ENCODE results near the gene CNTROB.
"Not testable (repeated sequence)": the region's sequence is repeated elsewhere in the genome, so short reads cannot be mapped to it uniquely, and the experiment has no call there.

The CNTROB gene

DNA sequence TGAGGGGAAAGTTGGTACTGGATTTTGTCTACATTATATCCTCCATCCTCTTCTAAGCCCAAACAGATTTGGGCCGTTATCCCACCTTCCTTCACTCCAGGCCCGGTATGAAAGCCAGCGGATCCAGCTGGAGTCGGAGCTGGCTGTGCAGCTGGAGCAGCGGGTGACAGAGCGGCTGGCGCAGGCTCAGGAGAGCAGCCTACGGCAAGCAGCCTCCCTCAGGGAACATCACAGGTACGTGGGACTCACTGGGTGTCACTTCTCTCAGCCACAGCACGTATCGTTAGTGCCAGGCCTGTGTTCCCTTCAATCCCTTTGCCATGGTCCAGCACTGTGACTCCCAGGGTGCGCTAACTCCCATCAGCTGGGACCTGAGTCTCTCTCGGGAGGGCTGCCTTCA is 11.3 kb downstream of the CNTROB start:
- DNase-seq (ENCODE audit: low read depth), result no peak

DNA sequence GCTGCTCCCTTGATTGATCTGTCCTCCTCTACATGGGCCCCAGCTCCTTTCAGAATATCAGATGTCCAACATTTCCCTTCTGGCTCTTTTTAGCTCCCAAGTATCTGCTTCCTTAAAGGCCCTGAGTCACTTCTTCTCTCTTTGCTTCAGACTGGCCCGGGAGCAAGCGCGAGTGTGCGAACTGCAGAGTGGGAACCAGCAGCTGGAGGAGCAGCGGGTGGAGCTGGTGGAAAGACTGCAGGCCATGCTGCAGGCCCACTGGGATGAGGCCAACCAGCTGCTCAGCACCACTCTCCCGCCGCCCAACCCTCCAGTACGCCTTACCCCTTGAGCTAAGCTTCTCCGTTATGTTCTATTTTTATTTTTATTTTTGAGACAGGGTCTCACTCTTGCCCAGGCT is 12.3 kb downstream of the CNTROB start:
- DNase-seq (ENCODE audit: low read depth), result no peak

DNA sequence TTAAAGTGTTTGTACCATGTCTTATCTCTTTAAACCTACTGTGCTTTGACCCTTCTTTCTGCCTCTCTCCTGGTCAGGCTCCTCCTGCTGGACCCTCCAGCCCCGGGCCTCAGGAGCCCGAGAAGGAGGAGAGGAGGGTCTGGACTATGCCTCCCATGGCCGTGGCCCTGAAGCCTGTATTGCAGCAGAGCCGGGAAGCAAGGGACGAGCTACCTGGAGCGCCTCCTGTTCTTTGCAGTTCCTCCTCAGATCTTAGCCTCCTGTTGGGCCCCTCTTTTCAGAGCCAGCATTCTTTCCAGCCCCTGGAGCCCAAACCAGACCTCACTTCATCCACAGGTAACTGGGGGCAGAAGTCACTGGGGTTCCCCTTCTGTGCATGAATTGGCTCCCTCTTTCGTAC is 13.6 kb downstream of the CNTROB start:
- no peak for DNase-seq (ENCODE audit: low read depth)

DNA sequence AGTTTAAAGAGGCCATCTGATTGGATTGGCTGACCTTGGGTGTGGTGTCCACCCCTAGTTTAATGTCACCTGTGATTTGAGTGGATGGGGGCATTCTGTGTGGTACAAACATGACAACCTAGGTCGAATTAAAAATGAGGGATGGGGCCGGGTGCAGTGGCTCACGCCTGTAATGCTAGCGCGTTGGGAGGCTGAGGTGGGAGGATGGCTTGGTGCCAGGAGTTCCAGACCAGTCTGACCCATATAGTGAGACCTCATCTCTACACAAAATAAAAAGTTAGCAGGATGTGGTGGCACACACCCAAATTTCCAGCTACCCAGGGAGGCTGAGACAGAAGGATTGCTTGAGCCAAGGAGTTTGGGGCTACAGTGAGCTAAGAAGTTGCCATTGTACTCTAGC is 14.4 kb downstream of the CNTROB start:
- no peak for DNase-seq (ENCODE audit: low read depth)

DNA sequence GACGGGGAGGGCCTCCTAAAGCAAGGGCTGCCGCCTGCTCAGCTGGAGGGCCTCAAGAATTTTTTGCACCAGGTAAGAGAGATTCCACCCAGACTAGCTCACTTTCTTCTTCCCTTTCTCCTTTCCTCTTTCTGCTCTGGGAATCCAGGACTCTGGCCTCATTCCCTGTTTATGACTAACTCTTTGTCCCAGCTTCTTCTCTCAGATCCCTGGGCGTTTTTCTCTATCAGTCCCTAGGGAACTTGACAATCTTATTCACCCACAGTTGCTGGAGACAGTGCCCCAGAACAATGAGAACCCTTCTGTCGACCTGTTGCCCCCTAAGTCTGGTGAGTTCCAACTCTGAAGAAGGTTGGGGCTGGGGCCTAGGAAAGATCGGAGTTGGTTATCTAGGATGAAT is 15.6 kb downstream of the CNTROB start:
- no peak for DNase-seq (ENCODE audit: low read depth)

DNA sequence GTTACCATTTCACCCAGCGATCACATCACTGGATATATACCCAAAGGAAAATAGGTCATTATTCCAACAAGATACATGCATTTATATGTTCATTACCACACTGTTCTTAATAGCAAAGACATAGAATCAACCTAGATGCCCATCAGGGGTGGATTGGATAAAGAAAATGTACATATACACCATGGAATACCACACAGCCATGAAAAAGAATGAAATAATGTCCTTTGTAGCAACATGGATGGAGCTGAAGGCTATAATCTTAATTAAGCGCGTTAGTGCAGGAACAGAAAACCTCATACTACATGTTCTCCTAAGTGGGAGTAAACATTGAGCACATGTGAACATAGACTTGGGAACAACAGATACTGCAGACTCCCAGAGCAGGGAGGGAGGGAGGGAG is 18.6 kb downstream of the CNTROB start:
- DNase-seq (ENCODE audit: low read depth), result no peak

DNA sequence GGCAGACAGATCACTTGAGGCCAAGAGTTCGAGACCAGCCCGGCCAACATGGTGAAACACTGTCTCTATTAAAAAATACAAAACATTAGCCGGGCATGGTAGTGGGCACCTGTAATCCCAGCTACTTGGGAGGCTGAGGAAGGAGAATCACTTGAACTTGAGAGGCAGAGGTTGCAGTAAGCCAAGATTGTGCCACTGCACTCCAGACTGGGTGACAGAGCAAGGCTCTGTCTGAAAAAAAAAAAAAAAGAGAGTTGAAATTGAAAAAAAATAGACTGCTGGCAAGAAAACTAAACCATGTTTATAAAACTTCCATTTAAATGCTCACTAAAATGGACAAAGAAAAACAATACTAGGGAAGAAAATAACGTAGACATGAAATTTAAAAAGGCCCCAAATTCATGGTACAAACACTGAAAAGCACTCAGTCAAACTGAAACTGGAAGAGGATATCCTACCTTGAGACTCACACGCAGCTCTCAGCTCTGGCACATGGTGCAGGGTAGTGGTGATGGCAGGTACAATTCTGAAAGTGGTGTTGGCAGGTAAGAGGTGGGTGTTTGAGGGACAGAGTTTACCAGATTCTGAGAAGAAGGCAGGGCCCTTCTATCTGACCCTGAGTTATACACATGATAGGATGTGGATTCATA is 19.3 kb downstream of the CNTROB start:
- DNase-seq (ENCODE audit: low read depth), result no peak

DNA sequence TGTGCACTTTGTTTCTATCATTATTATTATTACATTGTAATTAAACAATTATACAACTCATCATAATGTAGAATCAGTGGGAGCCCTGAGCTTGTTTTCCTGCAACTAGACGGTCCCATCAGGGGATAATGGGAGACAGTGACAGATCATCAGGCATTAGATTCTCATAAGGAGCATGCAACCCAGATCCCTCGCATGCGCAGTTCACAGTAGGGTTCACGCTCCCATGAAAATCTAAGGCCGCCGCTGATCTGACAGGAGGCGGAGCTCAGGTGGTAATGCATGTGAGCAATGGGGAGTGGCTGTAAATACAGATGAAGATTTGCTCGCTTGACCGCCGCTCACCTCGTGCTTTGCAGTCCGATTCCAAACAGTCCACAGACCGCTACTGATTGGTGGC is 21.3 kb downstream of the CNTROB start:
- DNase-seq (ENCODE audit: low read depth), result not testable (repeated sequence)

DNA sequence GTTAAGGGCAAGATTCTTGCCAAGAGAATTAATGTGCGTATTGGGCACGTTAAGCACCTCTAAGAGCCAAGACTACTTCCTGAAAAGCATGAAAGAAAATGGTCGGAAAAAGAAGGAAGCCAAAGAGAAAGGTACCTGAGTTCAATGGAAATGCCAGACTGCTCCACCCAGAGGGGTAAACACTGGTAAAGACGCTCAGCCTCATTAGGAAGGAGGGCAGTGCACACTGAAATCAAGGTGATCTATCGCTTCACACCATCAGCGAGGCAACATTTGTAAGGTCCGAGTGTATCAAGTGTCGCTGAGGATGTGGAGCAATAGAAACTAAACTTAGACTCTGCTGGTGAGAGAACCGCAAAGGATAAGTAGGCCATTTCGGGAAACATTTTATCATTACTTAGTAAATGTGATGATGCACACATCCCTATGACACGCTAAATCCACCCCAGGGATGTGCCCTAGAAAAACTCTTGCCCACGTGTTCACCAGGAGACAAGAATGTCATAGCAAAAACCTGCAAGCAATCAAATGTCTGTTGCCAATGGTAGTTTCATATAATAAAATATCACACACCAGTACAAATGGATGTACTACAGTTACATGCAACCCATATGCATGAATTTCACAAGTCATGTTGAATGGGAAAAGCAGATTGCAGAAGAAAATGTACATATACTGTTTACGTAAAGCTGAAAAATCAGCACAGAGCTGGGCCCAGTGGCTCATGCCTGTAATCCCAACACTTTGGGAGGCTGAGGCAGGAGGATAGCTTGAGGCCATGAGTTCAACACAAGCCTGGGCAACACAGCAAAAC is 23.6 kb downstream of the CNTROB start:
- no peak for DNase-seq (ENCODE audit: low read depth)

DNA sequence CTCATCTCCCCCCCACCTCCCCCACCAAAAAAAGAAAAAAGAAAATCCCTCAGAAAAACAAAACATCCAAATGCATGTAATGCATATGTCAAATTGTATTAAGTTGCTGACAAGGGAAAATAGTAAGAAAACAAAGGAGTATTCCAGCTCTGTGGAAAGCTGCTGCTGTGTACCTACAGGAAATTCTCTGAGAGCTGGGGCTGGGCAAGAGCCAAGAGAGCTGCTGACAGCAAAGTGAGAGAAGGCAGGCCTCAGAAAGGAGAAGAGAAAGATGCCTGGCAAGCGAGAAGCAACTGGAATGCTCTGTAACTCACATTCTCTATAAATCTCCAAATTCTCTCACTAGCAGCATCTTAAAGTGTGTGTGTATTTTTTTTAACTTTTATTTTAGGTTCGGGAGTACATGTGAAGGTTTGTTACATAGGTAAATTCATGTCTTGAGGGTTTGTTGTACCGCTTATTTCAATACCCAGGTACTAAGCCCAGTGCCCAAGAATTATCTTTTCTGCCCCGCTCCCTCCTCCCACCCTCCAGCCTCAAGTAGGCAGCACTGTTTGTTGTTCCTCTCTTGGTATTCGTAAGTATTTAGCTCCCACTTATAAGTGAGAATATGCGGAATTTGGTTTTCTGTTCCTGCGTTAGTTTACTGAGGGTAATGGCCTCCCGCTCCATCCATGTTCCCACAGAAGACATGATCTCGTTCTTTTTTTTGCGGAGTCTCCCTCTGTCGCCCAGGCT is 24.4 kb downstream of the CNTROB start:
- no peak for DNase-seq (ENCODE audit: low read depth)

DNA sequence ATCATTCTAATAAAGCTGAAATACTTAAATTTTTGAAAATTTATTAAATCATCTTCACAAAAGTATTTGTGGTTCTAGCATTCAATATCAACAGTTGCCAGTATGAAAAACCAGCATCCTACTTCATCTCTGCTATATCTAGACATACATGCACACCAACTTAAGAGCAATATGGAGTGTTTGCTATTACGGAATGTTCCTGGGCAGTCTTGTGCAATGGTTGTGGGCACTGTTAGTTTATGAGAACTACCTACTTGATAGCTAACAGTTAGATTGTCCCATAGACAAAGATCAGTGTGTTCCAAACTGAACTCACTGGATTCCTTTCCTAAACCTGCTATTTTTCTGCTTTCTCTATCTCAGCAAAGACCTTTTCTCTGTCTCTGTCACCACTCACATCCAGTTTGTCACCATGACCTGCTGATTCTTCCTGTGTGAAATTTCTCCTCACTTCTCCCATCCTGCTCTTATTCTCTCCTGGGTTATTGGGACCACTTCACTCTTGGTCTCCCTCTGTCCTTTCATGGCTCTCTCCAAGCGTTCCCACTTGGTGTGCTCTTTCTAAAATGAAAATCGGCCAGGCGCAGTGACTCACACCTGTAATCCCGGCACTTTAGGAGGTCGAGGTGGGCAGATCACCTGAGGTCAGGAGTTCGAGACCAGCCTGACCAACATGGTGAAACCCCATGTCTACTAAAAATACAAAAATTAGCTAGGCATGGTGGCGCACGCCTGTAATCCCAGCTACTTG is 27.7 kb downstream of the CNTROB start:
- DNase-seq (ENCODE audit: low read depth), result no peak

DNA sequence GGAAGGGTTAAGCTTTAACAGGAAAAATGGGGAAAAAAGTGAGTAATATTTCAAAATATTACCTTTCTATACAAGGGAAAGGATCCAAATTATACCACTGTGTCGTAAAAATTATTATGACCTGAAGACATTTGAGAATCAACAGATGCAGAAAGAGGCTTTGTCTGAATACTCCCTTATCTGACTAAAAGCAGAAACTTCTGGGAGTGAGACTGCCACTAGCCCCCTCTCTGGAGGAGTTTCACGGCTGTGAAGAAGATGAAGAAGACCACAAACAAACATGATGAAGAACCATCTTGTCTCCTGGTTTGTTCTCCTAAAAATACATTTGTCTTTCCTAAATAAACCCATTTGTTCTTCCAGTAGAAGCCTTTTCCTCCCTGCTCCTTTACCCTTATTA is 29.4 kb downstream of the CNTROB start:
- DNase-seq (ENCODE audit: low read depth), result no peak

DNA sequence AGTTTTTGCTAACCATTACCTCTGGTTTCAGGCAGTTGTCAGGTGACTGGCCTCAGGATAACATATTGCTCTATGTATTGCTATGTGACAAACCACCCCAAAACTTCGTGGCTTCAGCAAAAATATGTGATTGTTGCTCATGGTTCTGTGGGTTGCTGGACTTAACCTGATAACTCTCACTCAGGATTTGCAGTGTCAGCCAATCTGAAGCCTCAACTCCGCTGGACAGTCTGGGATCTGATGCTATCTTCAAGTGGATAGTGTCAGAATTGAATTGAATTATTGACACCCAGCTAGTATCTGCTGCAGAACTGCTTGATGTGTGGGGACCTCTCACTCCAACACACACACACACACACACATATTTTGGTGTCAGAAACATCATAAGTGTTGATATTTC is 35.7 kb downstream of the CNTROB start:
- no peak for DNase-seq (ENCODE audit: low read depth)

DNA sequence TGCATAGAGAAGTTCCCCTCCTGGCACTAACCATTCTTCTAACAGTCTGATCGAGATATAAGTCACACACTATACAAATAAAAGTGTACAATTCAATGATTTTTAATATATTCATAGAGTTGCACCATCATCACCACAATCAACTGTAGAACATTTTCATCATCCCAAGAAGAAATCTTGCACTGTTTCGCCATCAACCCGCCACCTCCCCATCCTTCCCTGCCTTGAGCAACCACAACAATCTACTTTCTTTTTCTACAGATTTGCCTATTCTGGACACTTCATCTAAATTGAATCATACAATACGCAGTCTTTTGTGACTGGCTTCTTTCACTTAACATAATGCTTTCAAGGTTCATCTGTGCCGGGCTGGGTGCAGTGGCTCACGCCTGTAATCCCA is 37.4 kb downstream of the CNTROB start:
- DNase-seq (ENCODE audit: low read depth), result no peak

DNA sequence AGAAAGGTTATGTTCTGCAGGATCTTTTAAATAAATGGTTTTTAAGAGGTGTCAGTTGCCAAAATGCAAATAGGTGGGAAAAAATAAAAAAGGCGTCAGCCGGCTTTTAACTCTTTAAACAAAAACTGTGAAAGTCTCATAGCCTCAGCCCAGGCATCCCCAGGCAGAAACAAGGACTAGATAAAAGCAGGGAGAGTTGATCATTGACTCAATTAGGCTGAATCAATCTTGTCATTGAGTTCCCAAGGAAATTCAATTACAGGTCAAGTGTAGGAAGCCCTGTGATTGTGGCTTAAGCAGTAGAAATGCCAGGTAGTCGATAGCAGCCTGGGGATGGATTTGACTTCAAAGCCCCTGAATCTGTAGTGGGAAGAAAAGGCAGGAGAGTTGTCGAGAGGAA is 39.6 kb downstream of the CNTROB start:
- no peak for DNase-seq (ENCODE audit: low read depth)

DNA sequence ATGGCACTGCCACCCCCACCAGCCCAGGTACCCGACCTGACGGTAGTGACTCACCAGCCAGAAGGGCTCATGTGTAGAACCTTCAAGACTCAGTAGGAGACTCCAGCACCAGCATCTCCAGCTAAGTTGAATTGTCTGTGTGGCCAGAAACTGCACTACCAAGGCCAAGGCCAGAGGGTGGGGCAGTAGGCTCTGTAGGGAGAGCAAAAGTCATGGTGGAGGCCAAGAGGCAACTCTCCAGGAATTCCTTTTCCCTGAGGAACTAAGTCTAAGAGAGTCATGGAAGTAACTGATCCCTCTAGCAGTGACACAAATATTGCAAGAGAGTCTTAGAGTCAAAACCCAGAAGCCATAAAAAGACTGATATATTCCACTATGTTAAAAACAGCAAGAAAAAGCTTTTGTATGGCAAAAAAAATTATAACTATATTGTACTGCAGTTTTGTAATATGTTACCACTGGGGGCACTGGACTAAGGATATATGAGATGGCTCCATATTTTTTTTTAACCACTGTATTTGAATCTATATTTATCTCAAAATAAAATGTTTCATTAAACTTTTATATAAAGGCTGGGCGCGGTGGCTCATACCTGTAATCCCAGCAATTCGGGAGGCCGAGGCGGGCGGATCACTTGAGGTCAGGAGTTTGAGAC is 40.3 kb downstream of the CNTROB start:
- no peak for DNase-seq (ENCODE audit: low read depth)

DNA sequence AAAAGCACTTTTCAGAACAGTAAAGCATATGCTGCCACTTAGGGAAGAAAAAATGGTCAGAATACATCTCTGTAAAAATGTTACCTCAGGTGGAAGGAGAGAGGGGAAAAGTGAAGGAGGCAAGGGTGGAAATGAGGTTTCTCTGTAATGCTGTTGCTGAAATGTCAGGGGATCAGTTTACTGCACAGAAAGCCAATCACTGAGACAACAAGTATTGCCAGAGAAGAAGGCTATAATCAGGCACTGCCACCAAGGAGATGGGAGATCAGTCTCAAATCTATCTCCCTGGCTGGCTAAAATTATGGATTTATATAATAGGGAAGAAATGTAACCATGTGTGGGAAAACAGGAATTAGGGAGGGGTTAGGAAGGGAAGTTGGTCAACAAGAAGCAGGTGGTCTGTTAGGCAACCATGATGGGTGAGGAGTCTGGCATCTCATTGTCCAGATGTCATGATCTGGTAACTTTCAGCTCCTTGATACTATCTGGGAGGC is 42.7 kb downstream of the CNTROB start:
- DNase-seq (ENCODE audit: low read depth), result no peak

DNA sequence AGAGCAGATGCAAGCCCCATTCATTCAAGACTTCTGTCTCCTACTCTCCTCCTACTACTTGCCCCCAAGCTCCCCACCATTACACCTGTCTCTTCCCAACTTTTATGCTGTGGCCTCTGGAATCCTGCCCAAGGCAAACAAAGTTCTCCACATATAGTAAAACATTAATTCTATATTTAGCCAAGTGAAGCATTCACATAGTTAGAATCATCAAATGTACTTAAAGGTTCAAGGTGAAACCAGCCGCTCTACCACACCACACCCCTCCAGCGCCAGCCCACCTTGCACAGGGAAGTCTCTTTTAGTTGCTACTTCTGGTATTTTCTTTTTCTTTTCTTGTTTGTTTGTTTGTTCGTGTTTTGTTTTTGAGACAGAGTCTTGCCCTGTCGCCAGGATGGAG is 45.0 kb downstream of the CNTROB start:
- no peak for DNase-seq (ENCODE audit: low read depth)

DNA sequence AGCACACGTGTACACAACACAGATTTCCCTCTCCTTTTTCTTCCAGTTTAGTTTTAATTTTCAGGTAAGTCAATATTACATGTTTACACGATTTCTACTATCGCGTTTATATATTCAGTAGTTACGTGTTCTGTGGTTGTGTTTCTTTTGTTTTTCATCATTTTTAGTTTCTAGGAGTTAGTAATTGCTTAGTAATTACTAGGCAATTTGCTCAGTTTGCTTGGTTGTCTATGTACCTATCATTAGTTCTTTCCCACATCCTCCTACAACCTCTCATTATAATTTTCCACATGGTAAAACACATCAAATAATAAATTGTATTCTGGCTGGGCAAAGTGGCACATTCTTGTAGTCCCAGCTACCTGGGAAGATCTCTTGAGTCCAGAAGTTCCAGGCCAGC is 45.8 kb downstream of the CNTROB start:
- DNase-seq (ENCODE audit: low read depth), result no peak

DNA sequence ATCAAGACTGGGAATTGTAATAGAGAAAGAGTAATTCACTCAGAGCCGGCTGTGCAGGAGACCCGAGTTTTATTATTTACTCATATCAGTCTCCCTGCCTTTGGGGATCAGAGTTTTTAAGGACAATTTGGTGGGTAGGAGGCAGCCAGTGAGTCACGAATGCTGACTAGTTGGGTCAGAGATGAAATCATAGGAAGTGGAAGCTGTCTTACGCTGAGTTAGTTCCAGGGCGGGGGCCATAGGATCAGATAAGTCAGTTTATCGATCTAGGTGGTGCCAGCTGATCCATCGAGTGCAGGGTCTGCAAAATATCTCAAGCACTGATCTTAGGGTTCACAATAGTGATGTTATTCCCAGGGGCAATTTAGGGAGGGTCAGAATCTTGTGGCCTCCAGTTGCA is 50.2 kb downstream of the CNTROB start:
- no peak for DNase-seq (ENCODE audit: low read depth)

DNA sequence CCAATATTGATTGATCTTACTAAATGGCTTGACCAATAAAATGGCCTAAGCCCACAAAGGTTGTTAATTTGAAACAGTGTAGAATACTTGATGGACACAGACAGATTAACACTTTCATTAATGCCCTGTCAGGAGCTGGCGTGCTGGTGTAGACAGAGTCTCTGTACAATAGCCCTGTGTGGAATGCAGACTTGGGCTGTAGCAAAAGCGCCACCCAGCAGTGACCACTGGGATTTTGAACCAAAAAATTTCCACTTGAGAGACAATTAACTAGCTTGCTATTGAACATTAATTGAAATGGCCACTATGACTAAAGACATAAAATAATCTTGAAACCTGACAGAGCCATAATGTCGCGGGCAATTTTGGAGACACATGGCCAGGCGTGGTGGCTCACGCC is 50.7 kb downstream of the CNTROB start:
- DNase-seq (ENCODE audit: low read depth), result no peak

DNA sequence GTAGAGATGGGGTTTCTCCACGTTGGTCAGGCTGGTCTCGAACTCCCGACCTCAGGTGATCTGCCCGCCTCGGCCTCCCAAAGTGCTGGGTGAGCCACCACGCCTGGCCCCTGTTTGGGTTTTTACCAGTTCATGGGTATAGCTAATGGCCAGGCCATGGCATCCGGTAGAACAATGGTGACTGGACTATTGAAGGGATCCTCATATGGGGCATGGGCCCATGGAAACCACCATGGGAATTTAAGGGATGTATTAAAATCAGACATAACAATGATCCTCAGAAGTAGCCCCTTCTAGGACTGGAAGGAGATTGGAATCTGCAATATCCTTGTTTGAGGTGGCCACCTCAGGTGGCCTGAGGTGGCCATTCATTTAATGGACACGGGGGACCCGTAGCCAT is 52.9 kb downstream of the CNTROB start:
- DNase-seq (ENCODE audit: low read depth), result no peak

Measured in stimulated activated CD8-positive, alpha-beta memory T cell treated with anti-CD3 and anti-CD28 coated beads, Interleukin-15, amount 100 ng/mL, for 1 hour (primary cell).